Prostate gland (tissue), 2 donors: Measurements from ENCODE around the gene ACTN4. TPM values are rescaled to one million over a fixed set of nuclear protein-coding genes. Genes with fewer than 3 reads are reported as not detected.
A peak's percentile ranks its signal among the peaks of the same experiment; 100 is the strongest.

Source experiments
- DNase-seq: peaks from one replicate; pipeline ENCODE4 v3.0.0-alpha.2; 2019; ENCODE audit warnings: low spot score
- H3K27ac ChIP-seq, 2 donors: fragments of 200-600 bp; sonication (generic); 2 replicates each; pipeline ENCODE4 v1.5.1; 2017 to 2019
- H3K27me3 ChIP-seq: fragments of 200-600 bp; sonication (generic); replicated peaks from 2 replicates; pipeline ENCODE4 v1.5.1; 2019; ENCODE audit not compliant: insufficient read depth
- H3K36me3 ChIP-seq, 2 donors: fragments of 200-600 bp; sonication (generic); 1 replicate in 1 of 2; 2 replicates in 1 of 2; pipeline versions ENCODE4 v1.5.1 to v1.8.1; 2017 to 2019
- H3K4me1 ChIP-seq: fragments of 200-600 bp; sonication (generic); replicated peaks from 2 replicates; pipeline ENCODE4 v1.5.1; 2019
- H3K4me3 ChIP-seq, 2 donors: fragments of 200-600 bp; sonication (generic); 2 replicates each; pipeline ENCODE4 v1.5.1; 2017 to 2019
- H3K9me3 ChIP-seq: fragments of 200-600 bp; sonication (generic); 2 replicates; pipeline ENCODE4 v1.5.1; 2017
- CTCF ChIP-seq, 4 experiments: fragments of 200-600 bp in 2 of 4; fragments of 450-650 bp in 2 of 4; sonication (generic) in 2 of 4; IDR thresholded peaks; 1 replicate in 3 of 4; 2 replicates in 1 of 4; pipeline ENCODE4 v1.5.1; 2016 to 2019; ENCODE audit warnings: antibody characterized with exemption in 4 of 4, mild to moderate bottlenecking in 2 of 4, moderate library complexity in 2 of 4
- POLR2A ChIP-seq: fragments of 450-650 bp; IDR thresholded peaks from one replicate; pipeline ENCODE4 v1.6.1; 2016; ENCODE audit warnings: antibody characterized with exemption, mild to moderate bottlenecking
- POLR2AphosphoS5 ChIP-seq: sonication (generic); formaldehyde crosslinking; IDR thresholded peaks from one replicate; pipeline ENCODE4 v1.6.1; 2017; ENCODE audit warnings: antibody characterized with exemption
- WGBS: methylation state at CpG from one replicate; pipeline ENCODE4 v1.1.5; 2018; 5-methylcytosine and 5-hydroxymethylcytosine counted together
- intact Hi-C: fragments of 100-400 bp; cut with DNase I; formaldehyde crosslinking; loops from one replicate; pipeline ENCODE4 v1.14.2; 2022
- total RNA-seq, 2 donors: library from RNA; depleted of rRNA; stranded (reverse); fragments of >200 nt; gene quantifications; one replicate each; pipeline ENCODE4 v1.1.0, GENCODE V29; 2016

ACTN4 gene
- total RNA-seq, 2 donors from 2014 or later = 312 to 330 TPM

- Histone ChIP-seq H3K36me3 (no peaks in the 10 kb centered on the region), H3K9me3 (no peaks in the 10 kb centered on the region), H3K4me3 (no peak overlapping the region), H3K4me1 (no peaks in the 10 kb centered on the region), H3K27ac (peak overlapping the region; percentile 72 to 74), H3K27me3 (no peaks in the 10 kb centered on the region)
- no peak for DNase-seq
- intact Hi-C loops = loop anchor here (5.0 kb wide), 1 partner anchor 41 kb away; no protein-coding TSS in a partner anchor
- 49% methylated on average over 19 of the region's 19 CpGs for WGBS
- TF ChIP-seq CTCF (IDR thresholded peaks at IDR 0.05) (no peak), POLR2A (no peak), POLR2AphosphoS5 (no peak)
These were observed 46.2 kb downstream of the ACTN4 start for GRCh38 chr19:38693380-38694223.

- no peaks in the 10 kb centered on the region for H3K4me1 ChIP-seq
- H3K27me3 ChIP-seq = no peaks in the 10 kb centered on the region
- H3K27ac ChIP-seq = peak overlapping the region; percentile 10 to 74
- no peaks in the 10 kb centered on the region for H3K36me3 ChIP-seq
- DNase-seq = no peak
- TF ChIP-seq POLR2A = no peak
- TF ChIP-seq POLR2AphosphoS5 = no peak
- TF ChIP-seq CTCF (IDR thresholded peaks at IDR 0.05) = no peak
- H3K9me3 ChIP-seq = no peaks in the 10 kb centered on the region
- intact Hi-C loops = no loop called here
- WGBS = 49% methylated on average over 9 of the region's 9 CpGs
- no peak overlapping the region for H3K4me3 ChIP-seq
These were observed 47.9 kb downstream of the ACTN4 start for GRCh38 chr19:38695317-38695683.

GRCh38 chr19:38695832-38696728, 48.6 kb downstream of the ACTN4 start:
- H3K27me3 ChIP-seq = no peaks in the 10 kb centered on the region
- intact Hi-C loops = no loop called here
- no peaks in the 10 kb centered on the region for H3K9me3 ChIP-seq
- WGBS = 88% methylated on average over 22 of the region's 22 CpGs
- no peak overlapping the region for H3K4me3 ChIP-seq
- TF ChIP-seq POLR2A = no peak
- TF ChIP-seq POLR2AphosphoS5 = no peak
- no peak for TF ChIP-seq CTCF (IDR thresholded peaks at IDR 0.05)
- H3K27ac ChIP-seq = no peak overlapping the region
- H3K36me3 ChIP-seq = no peaks in the 10 kb centered on the region
- DNase-seq = no peak
- no peaks in the 10 kb centered on the region for H3K4me1 ChIP-seq

GRCh38 chr19:38696729-38697055, 49.2 kb downstream of the ACTN4 start:
- DNase-seq = no peak
- TF ChIP-seq POLR2A = no peak
- no peak for TF ChIP-seq CTCF (IDR thresholded peaks at IDR 0.05)
- Histone ChIP-seq H3K4me1 (no peaks in the 10 kb centered on the region), H3K9me3 (no peaks in the 10 kb centered on the region), H3K27me3 (no peaks in the 10 kb centered on the region), H3K27ac (no peak overlapping the region), H3K36me3 (no peaks in the 10 kb centered on the region), H3K4me3 (no peak overlapping the region)
- intact Hi-C loops = no loop called here
- 91% methylated on average over 6 of the region's 6 CpGs for WGBS
